ENCODE data around the gene SEPHS1. TPM values are rescaled to one million over a fixed set of nuclear protein-coding genes. Genes with fewer than 3 reads are reported as not detected.

Gene SEPHS1
- total RNA-seq, 1 experiment from 2014 or later = 111 TPM

- intact Hi-C loops (cut with micrococcal nuclease; ENCODE audit: unreplicated experiment) = no loop called here
- H3K27ac ChIP-seq (ENCODE audit: low read depth, low read length, poor library complexity, severe bottlenecking) = no peak overlapping the region
- no peak overlapping the region for H3K4me3 ChIP-seq (ENCODE audit: low read depth, low read length, poor library complexity, severe bottlenecking)
- no peak for TF ChIP-seq EZH2 (IDR thresholded peaks at IDR 0.05; ENCODE audit: borderline replicate concordance, low read depth, low read length, poor library complexity, severe bottlenecking)
- TF ChIP-seq CTCF (conservative IDR thresholded peaks at IDR 0.05; ENCODE audit: low read depth, low read length) = no peak
- no peaks in the 10 kb centered on the region for H3K4me1 ChIP-seq (ENCODE audit: insufficient read depth, low read length, poor library complexity, severe bottlenecking)
- BruUV-seq (replicated peaks) = no TSS peak
- no peak for DNase-seq (ENCODE audit: low spot score)
- H3K36me3 ChIP-seq (ENCODE audit: insufficient read depth, low read length, poor library complexity, severe bottlenecking) = peaks cover 87% of the 10 kb centered on the region
- H3K27me3 ChIP-seq (replicated peaks; ENCODE audit: insufficient read depth, low read depth, low read length, poor library complexity) = no peaks in the 10 kb centered on the region
- ChIA-PET CTCF (no interaction called here), POLR2A (ENCODE audit: low non-redundant PET) (no interaction called here)
- H3K9me3 ChIP-seq (ENCODE audit: low read depth, low read length, poor library complexity, severe bottlenecking) = no peaks in the 10 kb centered on the region
These were observed 20.0 kb downstream of the SEPHS1 start for GRCh38 chr10:13328126-13328525.

GRCh38 chr10:13327534-13327933, 20.6 kb downstream of the SEPHS1 start:
- intact Hi-C loops (cut with micrococcal nuclease; ENCODE audit: unreplicated experiment) = no loop called here
- Histone ChIP-seq H3K36me3 (ENCODE audit: insufficient read depth, low read length, poor library complexity, severe bottlenecking) (peaks cover 88% of the 10 kb centered on the region), H3K4me3 (ENCODE audit: low read depth, low read length, poor library complexity, severe bottlenecking) (no peak overlapping the region), H3K27me3 (replicated peaks; ENCODE audit: insufficient read depth, low read depth, low read length, poor library complexity) (no peaks in the 10 kb centered on the region), H3K27ac (ENCODE audit: low read depth, low read length, poor library complexity, severe bottlenecking) (no peak overlapping the region), H3K4me1 (ENCODE audit: insufficient read depth, low read length, poor library complexity, severe bottlenecking) (no peaks in the 10 kb centered on the region), H3K9me3 (ENCODE audit: low read depth, low read length, poor library complexity, severe bottlenecking) (no peaks in the 10 kb centered on the region)
- TF ChIP-seq EZH2 (IDR thresholded peaks at IDR 0.05; ENCODE audit: borderline replicate concordance, low read depth, low read length, poor library complexity, severe bottlenecking) (no peak), CTCF (conservative IDR thresholded peaks at IDR 0.05; ENCODE audit: low read depth, low read length) (no peak)
- ChIA-PET CTCF (no interaction called here), POLR2A (ENCODE audit: low non-redundant PET) (no interaction called here)
- no peak for DNase-seq (ENCODE audit: low spot score)
- BruUV-seq (replicated peaks) = no TSS peak

GRCh38 chr10:13322615-13323148, 25.4 kb downstream of the SEPHS1 start:
- no TSS peak for BruUV-seq (replicated peaks)
- H3K27ac ChIP-seq (ENCODE audit: low read depth, low read length, poor library complexity, severe bottlenecking) = no peak overlapping the region
- TF ChIP-seq CTCF (conservative IDR thresholded peaks at IDR 0.05; ENCODE audit: low read depth, low read length) = no peak
- TF ChIP-seq EZH2 (IDR thresholded peaks at IDR 0.05; ENCODE audit: borderline replicate concordance, low read depth, low read length, poor library complexity, severe bottlenecking) = no peak
- no peak overlapping the region for H3K4me3 ChIP-seq (ENCODE audit: low read depth, low read length, poor library complexity, severe bottlenecking)
- no peaks in the 10 kb centered on the region for H3K9me3 ChIP-seq (ENCODE audit: low read depth, low read length, poor library complexity, severe bottlenecking)
- no peaks in the 10 kb centered on the region for H3K27me3 ChIP-seq (replicated peaks; ENCODE audit: insufficient read depth, low read depth, low read length, poor library complexity)
- CTCF ChIA-PET = no interaction called here
- no peak for DNase-seq (ENCODE audit: low spot score)
- intact Hi-C loops (cut with micrococcal nuclease; ENCODE audit: unreplicated experiment) = no loop called here
- no peaks in the 10 kb centered on the region for H3K4me1 ChIP-seq (ENCODE audit: insufficient read depth, low read length, poor library complexity, severe bottlenecking)
- peaks cover 65% of the 10 kb centered on the region for H3K36me3 ChIP-seq (ENCODE audit: insufficient read depth, low read length, poor library complexity, severe bottlenecking)
- POLR2A ChIA-PET (ENCODE audit: low non-redundant PET) = interaction anchor here (0.7 kb wide), 1 partner anchor 1197 kb away, joined by 10 read pairs; no protein-coding TSS in a partner anchor
